Upper lobe of left lung (tissue), 6 donors: ENCODE results near the gene ERGIC1. TPM values are rescaled to one million over a fixed set of nuclear protein-coding genes. Genes with fewer than 3 reads are reported as not detected.

Experiments used
- ATAC-seq, 2 donors: fragments of 200-7000 bp; cut with Tn5 transposase; one replicate each; pipeline ENCODE4 v1.9.1; 2022; ENCODE audit warnings: mild to moderate bottlenecking in 2 of 2, moderate library complexity in 2 of 2; ENCODE audit not compliant: low FRiP score in 2 of 2
- DNase-seq, 2 donors: peaks; one replicate each; pipeline ENCODE4 v3.0.0-alpha.2; 2019 to 2020
- H3K27ac ChIP-seq, 4 donors: fragments of 200-600 bp; sonication (generic); one replicate each; pipeline ENCODE4 v1.5.1; 2016 to 2019
- H3K27me3 ChIP-seq, 4 donors: fragments of 200-600 bp; sonication (generic); one replicate each; pipeline ENCODE4 v1.5.1; 2017 to 2019
- H3K36me3 ChIP-seq, 4 donors: fragments of 200-600 bp; sonication (generic); one replicate each; pipeline ENCODE4 v1.5.1; 2016 to 2019
- H3K4me1 ChIP-seq, 4 donors: fragments of 200-600 bp; sonication (generic); one replicate each; pipeline ENCODE4 v1.5.1; 2018 to 2019
- H3K4me3 ChIP-seq, 4 donors: fragments of 200-600 bp; sonication (generic); one replicate each; pipeline ENCODE4 v1.5.1; 2017 to 2019; ENCODE audit warnings: mild to moderate bottlenecking in 2 of 4, moderate library complexity in 1 of 4
- H3K9me3 ChIP-seq, 4 donors: fragments of 200-600 bp; sonication (generic); one replicate each; pipeline ENCODE4 v1.5.1; 2018 to 2019
- EP300 ChIP-seq, 4 donors: sonication (generic); formaldehyde crosslinking; IDR thresholded peaks; one replicate each; pipeline ENCODE4 v1.5.1; 2017; ENCODE audit warnings: antibody characterized with exemption in 4 of 4, control low read depth in 2 of 4
- POLR2A ChIP-seq, 4 donors: fragments of 450-650 bp; IDR thresholded peaks; one replicate each; pipeline ENCODE4 v1.5.1; 2016 to 2017; ENCODE audit warnings: antibody characterized with exemption in 4 of 4, mild to moderate bottlenecking in 2 of 4
- POLR2AphosphoS5 ChIP-seq, 2 donors: sonication (generic); formaldehyde crosslinking; IDR thresholded peaks; one replicate each; pipeline ENCODE4 v1.5.1; 2017; ENCODE audit warnings: antibody characterized with exemption in 2 of 2
- whole genome bisulfite sequencing, 2 donors: methylation state at CpG; one replicate each; pipeline ENCODE4 v1.1.5; 2017 to 2018; 5-methylcytosine and 5-hydroxymethylcytosine counted together
- total RNA-seq, 6 donors: library from RNA; depleted of rRNA in 4 of 6; stranded (reverse); fragments of >200 nt in 4 of 6; gene quantifications; one replicate each; pipeline versions ENCODE4 v1.1.0 to v1.2.1, GENCODE V29; 2016 to 2021
- TF ChIP-seq, protein P1 (sequence below), 6 experiments: fragments of 450-650 bp in 4 of 6; fragments of 200-600 bp in 2 of 6; sonication (generic) in 2 of 6; IDR thresholded peaks; one replicate each; pipeline ENCODE4 v1.5.1; 2016 to 2019; ENCODE audit warnings: antibody characterized with exemption in 6 of 6
- donor health status: DM: no; HTN: no; CAD: no; lungs with moderate emphysema.
- donor health status: DM: no; HTN: yes; CAD: no; lungs with severe emphysema.

Gene ERGIC1
- total RNA-seq, 6 donors from 2014 or later, result 158 to 225 (median 173) TPM

DNA sequence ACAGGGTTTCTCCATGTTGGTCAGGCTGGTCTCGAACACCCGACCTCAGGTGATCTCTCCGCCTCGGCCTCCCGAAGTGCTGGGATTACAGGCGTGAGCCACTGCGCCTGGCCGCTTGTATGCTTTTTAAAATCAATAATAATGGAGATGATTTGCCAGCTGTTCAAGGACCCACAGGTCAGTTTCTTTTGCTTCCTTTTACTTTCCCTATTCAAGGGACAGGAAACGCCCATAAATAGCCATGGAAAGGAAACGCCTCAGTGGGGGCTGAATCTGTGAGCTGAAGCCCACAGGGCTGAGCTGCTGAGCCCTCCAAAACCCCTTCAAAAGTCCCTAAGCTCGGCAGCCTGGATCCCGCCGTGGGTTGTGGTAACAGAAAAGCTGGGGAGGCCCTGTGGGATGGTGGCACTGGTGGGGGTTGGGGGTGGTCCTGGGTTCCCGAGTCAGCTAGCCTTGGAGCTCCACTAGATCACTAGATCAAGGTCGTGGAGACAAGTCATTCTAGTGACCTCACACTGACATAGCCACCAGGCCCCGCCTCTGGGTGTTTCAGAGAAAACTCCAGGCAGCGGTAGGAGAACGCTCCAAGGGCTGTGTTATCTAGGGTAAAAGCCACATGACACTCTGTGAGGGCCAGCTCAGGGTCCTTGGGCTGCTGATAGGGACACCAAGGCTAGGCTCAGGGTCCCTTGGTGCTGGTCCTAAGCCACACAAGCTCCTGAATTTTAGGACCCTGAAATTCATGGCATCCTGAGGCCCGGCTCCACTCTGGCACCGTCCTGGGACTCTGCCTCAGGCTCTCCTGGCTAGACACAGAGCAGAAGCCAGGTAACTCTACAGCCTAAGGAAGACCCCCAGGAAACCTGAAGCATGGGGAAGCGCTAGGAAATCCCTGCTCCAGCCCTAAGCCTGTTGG, 45.0 kb upstream of the ERGIC1 start:
- H3K4me1 ChIP-seq, result peaks cover 33 to 48% (median 40%) of the 10 kb centered on the region in 4 donors
- DNase-seq (peak; percentile 40 to 75), ATAC-seq (peak; percentile 70 to 80)
- H3K27ac ChIP-seq, result peak overlapping the region; percentile 74 to 89 (median 81)
- TF ChIP-seq EP300 (IDR thresholded peaks at IDR 0.05) (no peak), POLR2A (IDR thresholded peaks at IDR 0.05) (peak in 1 of 4 donors; percentile 39), POLR2AphosphoS5 (IDR thresholded peaks at IDR 0.05) (peak in 1 of 2 donors; percentile 10)
- TF ChIP-seq, protein P1, sequence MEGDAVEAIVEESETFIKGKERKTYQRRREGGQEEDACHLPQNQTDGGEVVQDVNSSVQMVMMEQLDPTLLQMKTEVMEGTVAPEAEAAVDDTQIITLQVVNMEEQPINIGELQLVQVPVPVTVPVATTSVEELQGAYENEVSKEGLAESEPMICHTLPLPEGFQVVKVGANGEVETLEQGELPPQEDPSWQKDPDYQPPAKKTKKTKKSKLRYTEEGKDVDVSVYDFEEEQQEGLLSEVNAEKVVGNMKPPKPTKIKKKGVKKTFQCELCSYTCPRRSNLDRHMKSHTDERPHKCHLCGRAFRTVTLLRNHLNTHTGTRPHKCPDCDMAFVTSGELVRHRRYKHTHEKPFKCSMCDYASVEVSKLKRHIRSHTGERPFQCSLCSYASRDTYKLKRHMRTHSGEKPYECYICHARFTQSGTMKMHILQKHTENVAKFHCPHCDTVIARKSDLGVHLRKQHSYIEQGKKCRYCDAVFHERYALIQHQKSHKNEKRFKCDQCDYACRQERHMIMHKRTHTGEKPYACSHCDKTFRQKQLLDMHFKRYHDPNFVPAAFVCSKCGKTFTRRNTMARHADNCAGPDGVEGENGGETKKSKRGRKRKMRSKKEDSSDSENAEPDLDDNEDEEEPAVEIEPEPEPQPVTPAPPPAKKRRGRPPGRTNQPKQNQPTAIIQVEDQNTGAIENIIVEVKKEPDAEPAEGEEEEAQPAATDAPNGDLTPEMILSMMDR (IDR thresholded peaks at IDR 0.05), result no peak
- H3K36me3 ChIP-seq, result no peaks in the 10 kb centered on the region
- H3K27me3 ChIP-seq, result no peaks in the 10 kb centered on the region
- H3K4me3 ChIP-seq, result peak overlapping the region in 2 of 4 donors; percentile 8 to 28
- WGBS, 2 donors, result 55 to 56% methylated on average over 19 to 21 of the region's 21 CpGs
- no peaks in the 10 kb centered on the region for H3K9me3 ChIP-seq

DNA sequence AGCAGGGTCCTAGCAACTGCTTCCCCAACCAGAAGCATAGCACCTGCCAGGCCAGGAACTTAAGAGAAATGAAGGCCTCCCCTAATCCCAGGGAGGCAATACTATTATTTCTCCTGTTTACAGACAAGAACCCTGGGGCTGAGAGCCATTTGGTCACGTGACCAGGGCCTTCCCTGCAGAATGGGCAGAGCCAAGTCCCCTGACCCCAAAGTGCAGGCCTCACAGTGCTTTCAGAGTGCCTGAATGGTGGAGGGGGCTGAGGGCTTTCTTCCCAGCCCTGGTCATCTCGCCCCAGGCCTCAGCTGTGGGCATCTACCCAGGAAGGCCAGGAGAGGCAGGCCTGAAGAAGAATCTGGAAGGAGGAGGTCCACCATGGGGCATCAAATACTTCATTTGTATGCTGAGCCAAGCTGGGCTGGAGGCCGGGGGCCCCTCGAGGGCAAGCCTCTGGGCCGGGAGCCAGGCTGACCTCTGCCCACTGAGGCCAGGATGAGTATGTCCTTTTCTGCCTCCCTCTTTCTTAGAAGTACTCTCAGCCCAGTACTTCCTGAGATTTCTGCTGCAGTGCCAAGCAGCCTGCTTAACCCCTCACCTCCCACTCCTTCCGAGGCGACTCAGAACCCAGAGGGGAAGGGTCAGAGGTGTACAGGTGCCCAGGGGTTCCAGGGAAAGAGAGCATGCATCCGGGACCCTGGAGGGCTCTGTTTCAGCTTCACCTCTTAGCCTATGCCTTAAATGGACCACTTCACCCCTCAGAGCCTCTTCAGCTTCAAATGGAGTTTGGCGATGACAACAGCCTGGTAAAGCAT, 44.2 kb upstream of the ERGIC1 start:
- no peak for TF ChIP-seq POLR2A (IDR thresholded peaks at IDR 0.05)
- TF ChIP-seq POLR2AphosphoS5 (IDR thresholded peaks at IDR 0.05), result no peak
- TF ChIP-seq EP300 (IDR thresholded peaks at IDR 0.05), result no peak
- TF ChIP-seq, protein P1 (IDR thresholded peaks at IDR 0.05), result no peak
- H3K27me3 ChIP-seq, result no peaks in the 10 kb centered on the region
- peak overlapping the region; percentile 74 to 89 (median 81) for H3K27ac ChIP-seq
- no peak overlapping the region for H3K4me3 ChIP-seq
- H3K4me1 ChIP-seq, result peaks cover 33 to 54% (median 47%) of the 10 kb centered on the region in 4 donors
- peak; percentile 46 to 67 for ATAC-seq
- 50% methylated on average over 6 to 9 of the region's 9 CpGs for WGBS, 2 donors
- DNase-seq, result peak; percentile 24 to 87
- H3K9me3 ChIP-seq, result no peaks in the 10 kb centered on the region
- H3K36me3 ChIP-seq, result no peaks in the 10 kb centered on the region

DNA sequence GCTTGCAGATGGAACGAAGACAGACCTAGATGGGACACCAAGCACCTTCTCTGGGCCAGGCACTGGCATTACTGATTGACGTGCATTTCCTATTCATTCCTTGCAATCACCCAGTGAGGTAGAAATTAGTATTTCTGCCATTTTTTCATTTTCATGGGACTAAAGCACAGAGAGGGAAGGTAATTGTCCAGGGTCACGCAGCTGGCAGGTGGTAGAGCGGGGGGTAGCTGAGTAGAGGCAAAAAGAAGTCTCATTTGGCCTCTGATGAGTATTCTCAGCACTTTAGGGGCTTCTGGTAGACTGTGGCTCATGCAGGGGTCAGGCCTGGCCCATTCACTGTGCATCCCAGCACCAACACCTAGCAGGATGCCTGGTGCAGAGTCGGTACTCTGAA, 43.6 kb upstream of the ERGIC1 start:
- DNase-seq (no peak), ATAC-seq (no peak)
- 66 to 83% methylated on average over 5 of the region's 5 CpGs for WGBS, 2 donors
- Histone ChIP-seq H3K27ac (peak overlapping the region; percentile 74 to 89 (median 81)), H3K27me3 (no peaks in the 10 kb centered on the region), H3K4me1 (peaks cover 33 to 58% (median 49%) of the 10 kb centered on the region in 4 donors), H3K9me3 (no peaks in the 10 kb centered on the region), H3K36me3 (no peaks in the 10 kb centered on the region), H3K4me3 (no peak overlapping the region)
- TF ChIP-seq EP300 (IDR thresholded peaks at IDR 0.05), result no peak
- no peak for TF ChIP-seq POLR2AphosphoS5 (IDR thresholded peaks at IDR 0.05)
- no peak for TF ChIP-seq POLR2A (IDR thresholded peaks at IDR 0.05)
- TF ChIP-seq, protein P1 (IDR thresholded peaks at IDR 0.05), result no peak

DNA sequence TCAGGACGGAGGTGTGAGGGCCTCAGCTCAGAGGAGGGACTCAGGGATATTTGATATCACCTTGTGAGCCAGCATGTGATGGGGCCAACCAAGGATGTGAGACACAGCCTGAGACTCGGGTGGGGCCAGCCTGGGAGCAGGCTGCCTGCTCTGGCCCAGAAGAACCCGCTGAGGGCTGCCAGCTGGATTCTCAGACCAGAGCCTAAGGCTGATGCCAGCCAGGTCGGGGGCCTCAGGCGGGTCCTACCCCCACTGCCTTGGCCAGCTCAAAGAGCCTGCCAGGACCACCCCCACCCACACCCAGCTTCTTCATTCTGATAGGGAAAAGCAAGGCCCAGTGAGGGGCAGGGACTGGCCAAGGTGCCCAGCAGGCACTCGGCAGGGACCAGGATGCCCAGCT, 42.8 kb upstream of the ERGIC1 start:
- no peaks in the 10 kb centered on the region for H3K36me3 ChIP-seq
- peak overlapping the region in 3 of 4 donors; percentile 42 to 92 (median 55) for H3K27ac ChIP-seq
- peaks cover 33 to 60% (median 54%) of the 10 kb centered on the region in 4 donors for H3K4me1 ChIP-seq
- DNase-seq (peak in 1 of 2 donors; percentile 58), ATAC-seq (no peak)
- no peak for TF ChIP-seq EP300 (IDR thresholded peaks at IDR 0.05)
- TF ChIP-seq, protein P1 (IDR thresholded peaks at IDR 0.05), result no peak
- TF ChIP-seq POLR2AphosphoS5 (IDR thresholded peaks at IDR 0.05), result no peak
- no peak for TF ChIP-seq POLR2A (IDR thresholded peaks at IDR 0.05)
- H3K9me3 ChIP-seq, result no peaks in the 10 kb centered on the region
- WGBS, 2 donors, result 73 to 76% methylated on average over 1 to 6 of the region's 6 CpGs
- no peaks in the 10 kb centered on the region for H3K27me3 ChIP-seq
- H3K4me3 ChIP-seq, result no peak overlapping the region
